GF-D8 (cell line): ENCODE results near the gene ZNF423.

ENCODE experiments used
- DNase-seq: peaks from one replicate; lab custom pipeline; 2025; lab: John Stamatoyannopoulos, UW

The ZNF423 gene

GRCh38 chr16:49552313-49552928 lies 303.5 kb downstream of the ZNF423 start:
- no peak for DNase-seq

GRCh38 chr16:49550666-49551065 lies 305.2 kb downstream of the ZNF423 start:
- no peak for DNase-seq

DNA sequence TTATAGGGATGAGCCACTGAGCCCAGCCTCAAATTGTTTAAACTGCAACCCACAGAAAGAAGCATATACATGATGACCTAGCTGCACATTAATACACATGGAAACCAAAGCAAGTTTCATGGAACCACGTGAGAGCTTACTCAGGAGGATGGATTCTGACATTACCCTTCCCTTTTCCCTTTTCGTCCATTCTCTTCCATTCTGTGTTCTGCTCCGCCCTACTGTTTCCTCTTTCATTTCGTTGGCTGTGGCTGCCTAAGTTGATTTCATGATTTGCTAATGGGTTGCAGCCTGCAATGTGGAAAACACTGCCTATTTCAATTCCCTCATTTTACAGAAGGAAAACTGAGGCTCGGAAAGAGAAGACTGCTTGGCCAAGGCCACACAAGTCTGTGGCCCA lies 305.8 kb downstream of the ZNF423 start:
- DNase-seq: no peak

GRCh38 chr16:49548325-49548970 lies 307.5 kb downstream of the ZNF423 start:
- no peak for DNase-seq

- no peak for DNase-seq
These were observed 308.5 kb downstream of the ZNF423 start for GRCh38 chr16:49547448-49547847.

- no peak for DNase-seq
These were observed 309.2 kb downstream of the ZNF423 start for GRCh38 chr16:49546735-49547134.

DNA sequence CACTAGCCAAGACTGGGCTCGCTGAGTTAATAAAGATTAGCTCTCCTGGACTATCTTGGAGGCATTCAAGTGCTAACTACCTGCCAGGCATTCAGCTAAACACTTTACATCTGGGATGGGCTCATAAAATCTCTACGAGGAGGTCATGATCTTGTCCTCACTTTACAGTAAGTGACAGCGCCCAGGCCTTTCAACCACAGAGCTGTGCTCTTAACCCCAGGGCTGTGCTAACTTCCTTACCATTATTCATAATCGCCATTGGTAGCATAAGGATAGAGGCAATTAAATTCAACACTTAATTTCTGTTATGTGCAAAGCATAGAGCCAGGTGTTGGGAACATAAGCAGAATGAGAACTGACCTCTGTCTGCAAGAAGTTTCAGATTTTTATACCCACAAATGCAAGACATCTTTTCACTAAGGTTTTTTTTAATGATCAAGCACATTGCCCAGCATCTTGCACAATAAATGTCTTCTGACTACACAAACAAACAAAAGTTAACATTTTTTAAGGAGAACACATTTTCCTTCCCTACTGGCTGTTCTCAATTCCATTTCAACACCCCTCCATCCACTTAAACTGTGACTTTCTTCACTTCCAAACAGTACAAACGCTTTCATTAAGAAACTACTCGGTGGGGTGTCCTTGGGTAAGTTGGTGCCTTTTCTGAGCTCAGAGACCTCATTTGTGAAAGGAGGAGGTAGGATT lies 310.0 kb downstream of the ZNF423 start:
- DNase-seq: no peak

DNA sequence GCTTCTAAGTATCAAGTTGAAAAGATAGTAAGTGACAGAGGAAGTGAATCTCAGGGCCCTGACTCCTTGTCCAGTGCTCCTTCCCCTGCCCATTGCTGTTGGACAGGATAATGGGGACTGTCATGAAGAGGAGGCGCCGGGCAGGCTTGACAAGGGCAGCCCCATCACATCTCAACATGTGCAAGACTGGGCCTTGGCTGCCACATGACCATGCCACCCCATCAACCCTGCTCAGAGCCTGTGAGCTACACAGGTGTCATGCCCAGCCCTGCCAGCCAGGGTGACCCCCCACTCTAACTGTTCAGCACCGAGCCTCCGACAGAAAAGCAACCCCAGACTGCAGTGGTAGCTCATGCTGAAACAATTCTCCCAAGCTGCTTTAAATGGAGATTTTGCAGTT lies 310.7 kb downstream of the ZNF423 start:
- DNase-seq: no peak

DNA sequence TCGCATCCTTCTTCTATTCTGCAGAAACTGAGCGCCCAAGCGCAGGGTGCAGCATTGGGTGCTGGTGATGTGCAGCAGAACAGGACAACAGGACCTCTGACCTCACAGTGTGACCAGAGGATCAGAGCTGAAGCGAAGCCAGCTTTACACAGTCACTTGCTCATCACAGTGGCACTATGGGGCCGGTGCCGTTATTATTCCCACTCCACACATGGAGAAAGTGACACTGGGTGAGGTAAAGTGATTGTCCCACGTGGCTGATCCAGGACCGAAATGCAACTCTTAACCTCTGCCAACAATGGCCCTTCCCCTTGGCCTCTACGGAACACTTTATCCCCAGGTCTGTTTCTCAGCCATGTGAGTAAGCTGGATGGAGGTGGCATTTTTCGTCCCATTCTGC lies 311.1 kb downstream of the ZNF423 start:
- no peak for DNase-seq

DNA sequence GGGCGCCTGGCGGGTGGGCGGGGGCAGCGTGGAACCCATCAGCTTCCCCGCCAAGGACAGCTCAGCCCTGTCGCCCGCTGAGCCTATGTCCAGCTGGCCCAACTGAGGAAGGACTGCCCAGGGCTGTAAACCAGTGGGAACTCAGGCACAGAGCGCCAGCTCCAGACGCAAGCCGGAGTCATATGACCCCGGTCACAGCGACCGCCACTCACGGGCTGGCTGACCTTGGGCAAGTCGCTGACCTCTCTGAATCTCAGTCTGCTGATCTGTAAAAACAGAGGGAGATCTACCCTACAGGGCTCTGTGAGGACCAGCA lies 312.3 kb downstream of the ZNF423 start:
- DNase-seq: no peak

- DNase-seq: no peak
These were observed 312.8 kb downstream of the ZNF423 start for GRCh38 chr16:49542946-49543630.

GRCh38 chr16:49542391-49542891 lies 313.5 kb downstream of the ZNF423 start:
- DNase-seq: no peak

DNA sequence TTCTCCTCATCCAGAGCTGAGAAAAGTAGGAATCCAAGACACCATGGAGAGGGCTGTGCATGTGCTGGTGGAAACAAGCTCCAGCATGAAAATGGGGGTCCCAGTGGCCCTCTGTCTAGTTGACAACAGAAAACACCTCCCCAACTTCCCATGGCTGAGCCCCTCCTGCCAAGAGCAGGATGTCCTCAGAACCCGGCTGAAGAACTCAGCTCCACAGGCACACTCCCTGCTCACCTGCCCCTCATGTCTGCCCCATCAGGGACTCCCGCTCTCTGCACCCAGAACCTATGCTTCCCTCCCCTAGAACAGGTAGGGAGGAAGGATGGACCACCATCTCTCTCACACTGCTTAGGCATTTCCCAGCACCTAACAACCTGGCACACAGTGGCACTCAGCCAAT lies 315.1 kb downstream of the ZNF423 start:
- DNase-seq: no peak

- DNase-seq: no peak
These were observed 316.2 kb downstream of the ZNF423 start for GRCh38 chr16:49539758-49540157.

- no peak for DNase-seq
These were observed 317.9 kb downstream of the ZNF423 start for GRCh38 chr16:49537924-49538459.

DNA sequence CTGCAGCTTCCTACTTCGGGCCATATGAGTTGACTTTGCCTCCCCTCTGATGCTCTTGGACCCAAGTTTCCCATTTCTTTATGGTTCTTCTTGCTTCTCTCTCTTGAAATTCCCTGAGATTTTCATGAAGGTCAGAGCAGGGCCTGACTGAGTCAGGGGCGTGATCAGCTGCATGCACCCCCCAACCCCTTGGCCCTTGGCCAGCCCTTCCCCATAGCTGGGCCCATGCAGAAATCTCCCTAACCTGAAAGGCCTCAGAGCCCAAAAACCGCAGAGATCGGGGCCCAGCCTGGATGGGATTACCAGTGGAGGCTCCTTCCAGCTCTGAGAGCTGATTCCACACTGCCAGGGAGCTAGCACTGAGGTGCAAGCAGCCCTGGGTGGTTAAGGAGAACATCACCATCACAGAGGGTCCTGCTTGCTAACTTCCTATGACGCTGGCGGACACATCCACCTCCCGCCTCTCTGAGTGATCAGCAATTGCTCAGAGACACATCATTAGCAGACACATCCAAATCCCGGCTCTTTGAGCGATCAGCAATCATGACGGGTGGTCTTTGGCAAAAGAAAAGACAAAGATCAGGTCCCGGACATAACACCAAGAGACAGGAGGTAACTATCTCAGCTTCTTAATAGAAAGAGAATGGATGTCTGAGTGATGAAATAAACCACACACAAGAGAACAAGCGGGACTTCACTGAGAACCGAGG lies 320.9 kb downstream of the ZNF423 start:
- no peak for DNase-seq

DNA sequence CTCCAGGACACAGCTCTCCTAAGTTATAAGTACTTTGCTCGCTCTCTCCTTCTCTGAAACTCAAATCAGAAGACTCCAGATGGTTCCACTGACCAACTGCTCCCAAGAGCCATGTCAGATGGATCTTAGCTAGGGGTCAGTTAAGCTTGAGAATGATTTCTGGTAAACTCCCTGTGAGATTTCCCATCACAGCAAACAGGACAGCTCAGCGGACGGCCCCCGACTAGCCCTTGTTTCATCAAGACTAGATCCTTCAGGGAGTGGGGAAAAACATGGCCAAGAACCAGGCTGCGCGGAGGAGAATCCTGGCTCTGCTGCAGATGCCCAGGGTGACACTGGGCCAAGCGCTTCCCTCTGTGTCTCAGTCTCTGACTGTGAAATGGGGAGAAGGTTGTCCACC lies 322.5 kb downstream of the ZNF423 start:
- DNase-seq: no peak

DNA sequence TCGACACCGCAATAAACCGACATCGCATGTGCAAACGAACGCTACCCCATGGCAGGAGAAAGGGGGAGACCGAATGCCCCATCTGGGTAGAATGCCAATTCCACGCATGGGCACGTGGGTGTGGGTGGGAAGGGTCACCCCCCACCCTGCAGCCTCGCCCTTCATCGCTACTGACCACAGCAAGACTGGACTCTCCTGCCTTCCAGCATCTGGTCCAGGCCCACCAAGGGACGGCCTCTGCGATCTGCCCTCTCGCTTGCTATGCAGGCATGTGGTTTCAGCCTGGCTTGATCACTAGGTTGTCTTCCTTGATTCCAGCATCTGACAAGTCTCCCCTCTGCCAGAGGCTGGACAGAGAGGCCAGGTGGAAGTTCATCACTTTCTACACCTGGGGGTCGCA lies 323.0 kb downstream of the ZNF423 start:
- DNase-seq: no peak

GRCh38 chr16:49531931-49532840 lies 323.7 kb downstream of the ZNF423 start:
- no peak for DNase-seq

DNA sequence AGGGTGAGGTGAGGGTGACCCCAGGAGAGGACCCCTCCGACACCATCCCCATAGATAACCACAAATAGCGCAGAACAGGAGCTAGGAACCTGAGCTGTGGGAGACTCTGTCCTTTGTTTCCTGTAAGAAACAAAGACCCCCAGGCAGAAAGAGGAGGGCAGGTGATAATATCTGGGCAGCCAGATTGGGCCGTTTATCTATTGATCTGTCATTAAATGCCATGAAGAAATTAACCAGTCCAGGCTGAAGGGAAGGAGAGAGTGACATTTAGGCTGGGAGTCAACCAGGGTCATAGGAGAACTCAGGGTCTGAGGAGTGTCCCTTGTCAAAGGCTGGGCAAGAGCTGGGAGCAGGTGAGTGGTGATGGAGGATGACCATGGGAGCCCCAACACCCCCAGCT lies 324.5 kb downstream of the ZNF423 start:
- DNase-seq: no peak

- DNase-seq: no peak
These were observed 325.4 kb downstream of the ZNF423 start for GRCh38 chr16:49530427-49530970.
